MM.1S (cell line): ENCODE data around the gene TNFRSF12A.

Experiments
- CTCF ChIP-seq: fragments of 300-600 bp; sonication (generic); IDR thresholded peaks from 2 replicates; pipeline ENCODE4 v1.5.1; 2016; ENCODE audit warnings: antibody characterized with exemption, low read length, mixed read lengths
- EZH2 ChIP-seq: fragments of 300-600 bp; sonication (generic); optimal IDR thresholded peaks from 2 replicates; pipeline ENCODE3; 2017; ENCODE audit warnings: low read depth, mild to moderate bottlenecking, antibody characterized with exemption, low read length, mixed read lengths

- TF ChIP-seq CTCF (no peak), EZH2 (no peak)
Observed at GRCh38 chr16:3032624-3033023, 12.5 kb downstream of the TNFRSF12A start.
